Retinal pigment epithelial cell (primary cell): ENCODE data around the gene TWSG1.
"Not testable (repeated sequence)": the region's sequence is repeated elsewhere in the genome, so short reads cannot be mapped to it uniquely, and the experiment has no call there.

ENCODE experiments used
- DNase-seq: peaks from one replicate; pipeline ENCODE4 v3.0.0-alpha.2; 2010; ENCODE audit warnings: low read depth
- H3K4me3 ChIP-seq: 2 replicates; pipeline ENCODE4 v1.5.1; 2011; ENCODE audit warnings: mild to moderate bottlenecking, low read length, control low read depth, moderate library complexity
- CTCF ChIP-seq: conservative IDR thresholded peaks from 2 replicates; pipeline ENCODE4 v1.5.1; 2011; ENCODE audit warnings: low read depth, low read length, control low read depth, inconsistent platforms

Gene TWSG1

GRCh38 chr18:9362869-9363268 is 28.3 kb downstream of the TWSG1 start:
- TF ChIP-seq CTCF: no peak
- H3K4me3 ChIP-seq: no peak overlapping the region
- no peak for DNase-seq

GRCh38 chr18:9364242-9364641 is 29.7 kb downstream of the TWSG1 start:
- DNase-seq: no peak
- no peak for TF ChIP-seq CTCF
- no peak overlapping the region for H3K4me3 ChIP-seq

GRCh38 chr18:9365406-9365805 is 30.8 kb downstream of the TWSG1 start:
- DNase-seq: no peak
- H3K4me3 ChIP-seq: no peak overlapping the region
- TF ChIP-seq CTCF: no peak

GRCh38 chr18:9366126-9366714 is 31.6 kb downstream of the TWSG1 start:
- peak; percentile 66 for TF ChIP-seq CTCF
- H3K4me3 ChIP-seq: no peak overlapping the region
- DNase-seq: peak; percentile 30

GRCh38 chr18:9373254-9373653 is 38.7 kb downstream of the TWSG1 start:
- H3K4me3 ChIP-seq, DNase-seq: not testable (repeated sequence)

- H3K4me3 ChIP-seq: no peak overlapping the region
- no peak for DNase-seq
- TF ChIP-seq CTCF: no peak
Observed at GRCh38 chr18:9379118-9379517, 44.5 kb downstream of the TWSG1 start.

GRCh38 chr18:9380101-9380500 is 45.5 kb downstream of the TWSG1 start:
- no peak for DNase-seq
- no peak overlapping the region for H3K4me3 ChIP-seq
- no peak for TF ChIP-seq CTCF
